Measurements from ENCODE around the gene ARHGEF19. TPM values are rescaled to one million over a fixed set of nuclear protein-coding genes. Genes with fewer than 3 reads are reported as not detected.

The ARHGEF19 gene
- total and polyA plus RNA-seq, 8 donors = 3.5 to 20.1 (median 9.5) TPM

DNA sequence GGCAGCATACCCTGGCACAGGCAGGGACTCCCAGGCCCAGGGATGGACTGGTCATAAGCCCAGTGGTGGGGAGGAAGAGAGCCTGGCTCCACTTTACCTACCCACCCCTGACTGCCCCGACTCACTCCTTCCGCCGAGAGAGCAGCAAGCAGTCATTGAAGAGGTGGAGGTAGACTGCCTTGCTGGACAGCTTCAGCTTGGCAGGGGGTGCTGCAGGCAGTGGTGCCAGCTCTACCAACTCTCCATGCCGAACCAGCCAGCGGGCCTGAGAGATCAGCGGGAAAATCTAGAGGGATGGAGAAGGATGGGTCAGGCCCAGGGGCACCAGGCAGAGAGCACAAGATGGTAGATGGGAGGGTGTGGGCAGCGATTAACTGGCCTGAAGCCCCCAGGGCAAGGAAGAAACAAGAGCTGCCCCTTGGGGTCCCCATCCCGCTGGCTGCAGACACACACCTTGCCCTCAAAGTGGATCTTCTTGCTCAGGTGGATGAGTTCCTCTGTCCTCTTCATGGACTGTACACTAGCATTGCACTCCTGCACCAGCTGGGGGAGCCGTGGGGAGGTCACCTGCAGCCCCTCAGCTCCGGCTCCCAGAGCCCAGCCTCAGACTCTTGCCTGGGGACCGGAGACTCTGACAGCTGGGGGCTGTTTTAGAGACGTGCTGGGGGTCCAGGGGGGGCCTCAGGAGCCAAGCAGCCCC lies 7.7 kb downstream of the ARHGEF19 start:
- DNase-seq = peak in 1 of 2 donors; percentile 50
- intact Hi-C loops (cut with DNase I; ENCODE audit: low total_unique reads) = no loop called here
- no peaks in the 10 kb centered on the region for H3K27me3 ChIP-seq
- no peak overlapping the region for H3K4me3 ChIP-seq
- peak overlapping the region in 1 of 5 donors; percentile 91 for H3K27ac ChIP-seq
- H3K36me3 ChIP-seq = peaks cover 0 to 48% (median 21%) of the 10 kb centered on the region in 4 donors
- H3K9me3 ChIP-seq = no peaks in the 10 kb centered on the region
- WGBS, 5 donors = 80 to 91% (median 86%) methylated on average over 8 to 12 of the region's 12 CpGs
- TF ChIP-seq POLR2AphosphoS5 (IDR thresholded peaks at IDR 0.05) (no peak), POLR2A (IDR thresholded peaks at IDR 0.05) (no peak), CTCF (IDR thresholded peaks at IDR 0.05) (peak in 3 of 7 experiments; percentile 6 to 34 (median 32)), EP300 (IDR thresholded peaks at IDR 0.05) (no peak)
- peaks cover 18 to 40% (median 35%) of the 10 kb centered on the region in 4 donors for H3K4me1 ChIP-seq

DNA sequence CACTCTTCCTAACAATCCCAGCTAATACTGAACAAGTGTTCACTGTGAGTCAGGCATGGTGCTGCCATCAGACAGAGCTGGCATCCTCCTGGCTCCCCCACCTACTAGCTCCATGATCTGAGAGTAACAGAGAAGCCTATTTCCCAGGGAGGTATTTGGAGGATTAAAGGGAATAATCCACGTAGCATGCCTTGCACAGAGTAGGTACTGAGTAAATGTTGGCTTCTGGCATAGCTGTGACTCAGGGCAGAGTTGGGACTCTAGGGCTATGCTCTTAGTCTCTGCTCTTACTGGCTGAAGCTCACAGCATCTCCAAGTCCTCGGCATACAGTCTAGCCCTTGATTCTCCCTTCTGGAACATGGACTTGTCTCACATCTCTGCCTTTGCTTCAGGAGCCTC lies 8.2 kb downstream of the ARHGEF19 start:
- H3K9me3 ChIP-seq = no peaks in the 10 kb centered on the region
- TF ChIP-seq CTCF (IDR thresholded peaks at IDR 0.05) = no peak
- TF ChIP-seq POLR2AphosphoS5 (IDR thresholded peaks at IDR 0.05) = no peak
- peaks cover 15 to 35% (median 30%) of the 10 kb centered on the region in 4 donors for H3K4me1 ChIP-seq
- H3K27me3 ChIP-seq = no peaks in the 10 kb centered on the region
- no peak overlapping the region for H3K27ac ChIP-seq
- 77 to 98% (median 93%) methylated on average over 2 of the region's 2 CpGs for WGBS, 5 donors
- no peak for DNase-seq
- H3K4me3 ChIP-seq = no peak overlapping the region
- peaks cover 0 to 53% (median 23%) of the 10 kb centered on the region in 4 donors for H3K36me3 ChIP-seq
- intact Hi-C loops (cut with DNase I; ENCODE audit: low total_unique reads) = no loop called here

- TF ChIP-seq EP300 (IDR thresholded peaks at IDR 0.05) (no peak), CTCF (IDR thresholded peaks at IDR 0.05) (no peak), POLR2A (IDR thresholded peaks at IDR 0.05) (no peak), POLR2AphosphoS5 (IDR thresholded peaks at IDR 0.05) (no peak)
- intact Hi-C loops (cut with DNase I; ENCODE audit: low total_unique reads) = no loop called here
- Histone ChIP-seq H3K4me1 (peaks cover 15 to 29% (median 25%) of the 10 kb centered on the region in 4 donors), H3K4me3 (no peak overlapping the region), H3K27me3 (no peaks in the 10 kb centered on the region), H3K9me3 (no peaks in the 10 kb centered on the region), H3K36me3 (peaks cover 2 to 59% (median 25%) of the 10 kb centered on the region in 4 donors), H3K27ac (no peak overlapping the region)
- WGBS, 5 donors = 33 to 83% (median 52%) methylated on average over 3 of the region's 3 CpGs
- no peak for DNase-seq
These were observed 8.9 kb downstream of the ARHGEF19 start for GRCh38 chr1:16203550-16203949.

DNA sequence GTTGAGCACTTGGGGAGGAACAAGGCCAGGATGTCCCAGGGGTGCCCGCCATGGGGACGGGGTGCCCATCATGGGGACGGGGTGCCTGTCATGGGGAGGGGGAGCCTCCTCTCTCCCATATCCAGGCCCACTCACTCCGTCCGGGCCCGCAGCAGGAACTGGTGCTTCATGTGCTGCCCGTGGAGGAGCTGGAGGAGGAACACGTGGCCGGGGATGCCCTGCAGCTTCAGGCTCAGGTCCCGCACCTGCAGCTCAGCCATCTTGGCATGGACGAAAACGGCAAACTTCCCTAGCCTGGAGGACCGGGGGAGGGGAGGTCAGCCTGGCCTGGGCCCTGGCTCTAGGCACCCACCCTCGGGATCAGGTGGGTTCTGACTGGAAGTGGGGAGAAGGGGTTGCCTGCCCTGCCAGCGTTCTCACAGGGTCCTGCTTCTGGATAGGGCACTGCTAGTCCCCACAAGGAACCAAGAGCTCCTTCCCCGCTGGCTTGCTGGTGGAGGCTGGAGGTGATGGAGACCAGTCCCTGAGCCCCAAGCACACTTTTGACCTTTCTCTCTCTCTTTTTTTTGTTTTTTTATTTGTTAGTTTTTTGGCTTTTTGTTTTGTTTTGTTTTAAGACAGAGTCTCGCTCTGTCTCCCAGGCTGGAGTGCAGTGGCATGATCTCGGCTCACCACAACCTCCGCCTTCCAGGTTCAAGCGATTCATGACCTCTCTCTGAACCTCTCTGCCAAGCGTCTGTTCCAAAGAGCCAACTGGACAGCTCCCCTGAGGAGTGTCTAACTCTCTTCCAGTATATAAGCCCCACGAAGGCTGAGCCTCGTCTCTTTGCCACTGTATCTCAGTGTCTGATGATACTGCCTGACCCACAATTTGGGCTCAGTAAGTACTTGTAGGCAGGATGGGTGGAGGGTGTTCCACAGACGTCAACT lies 9.9 kb downstream of the ARHGEF19 start:
- Histone ChIP-seq H3K9me3 (no peaks in the 10 kb centered on the region), H3K4me1 (peaks cover 14 to 19% (median 17%) of the 10 kb centered on the region in 4 donors), H3K4me3 (no peak overlapping the region), H3K27me3 (no peaks in the 10 kb centered on the region), H3K27ac (no peak overlapping the region), H3K36me3 (peaks cover 5 to 64% (median 29%) of the 10 kb centered on the region in 4 donors)
- TF ChIP-seq POLR2A (IDR thresholded peaks at IDR 0.05) (no peak), CTCF (IDR thresholded peaks at IDR 0.05) (no peak)
- DNase-seq = no peak
- intact Hi-C loops (cut with DNase I; ENCODE audit: low total_unique reads) = no loop called here
- 84 to 94% (median 90%) methylated on average over 18 to 24 of the region's 24 CpGs for WGBS, 5 donors

All from stomach (tissue), 9 donors.